Neural progenitor cell (in vitro differentiated cells): Measurements from ENCODE around the gene AUTS2. TPM values are rescaled to one million over a fixed set of nuclear protein-coding genes. Genes with fewer than 3 reads are reported as not detected.
A peak's percentile ranks its signal among the peaks of the same experiment; 100 is the strongest.

Experiments
- DNase-seq: peaks from one replicate; pipeline ENCODE4 v3.0.0-alpha.2; 2016; ENCODE audit warnings: low spot score
- H2AFZ ChIP-seq: fragments of 200-600 bp; sonication (generic); replicated peaks from 2 replicates; pipeline ENCODE4 v1.6.1; 2016; ENCODE audit warnings: antibody characterized with exemption
- H3F3A ChIP-seq: fragments of 200-600 bp; sonication (generic); 2 replicates; pipeline ENCODE4 v1.6.1; 2016; ENCODE audit warnings: antibody characterized with exemption, low read depth
- H3K27ac ChIP-seq: fragments of 200-600 bp; sonication (generic); 2 replicates; pipeline ENCODE4 v1.5.1; 2016; ENCODE audit warnings: mild to moderate bottlenecking
- H3K27me3 ChIP-seq: fragments of 200-600 bp; sonication (generic); 2 replicates; pipeline ENCODE4 v1.6.1; 2016; ENCODE audit warnings: mild to moderate bottlenecking, moderate library complexity
- H3K36me3 ChIP-seq: fragments of 200-600 bp; sonication (generic); 2 replicates; pipeline ENCODE4 v1.5.1; 2016
- H3K4me1 ChIP-seq: fragments of 200-600 bp; sonication (generic); 2 replicates; pipeline ENCODE4 v1.6.1; 2016; ENCODE audit warnings: mixed run types
- H3K4me2 ChIP-seq: fragments of 200-600 bp; sonication (generic); 2 replicates; pipeline ENCODE4 v1.6.1; 2016
- H3K4me3 ChIP-seq: fragments of 200-600 bp; sonication (generic); 2 replicates; pipeline ENCODE4 v1.5.1; 2016
- H3K79me2 ChIP-seq: fragments of 200-600 bp; sonication (generic); 2 replicates; pipeline ENCODE4 v1.6.1; 2016; ENCODE audit warnings: low read depth
- H3K9ac ChIP-seq: fragments of 200-600 bp; sonication (generic); 2 replicates; pipeline ENCODE4 v1.6.1; 2016
- H3K9me3 ChIP-seq: fragments of 200-600 bp; sonication (generic); 2 replicates; pipeline ENCODE4 v1.5.1; 2016; ENCODE audit warnings: low read depth
- H4K20me1 ChIP-seq: fragments of 200-600 bp; sonication (generic); 2 replicates; pipeline ENCODE4 v1.6.1; 2016; ENCODE audit warnings: low read depth
- H3K27ac Mint-ChIP-seq: 3 replicates; pipeline ENCODE4 v1.8.0; 2021; ENCODE audit warnings: mixed read lengths
- H3K27me3 Mint-ChIP-seq: 2 replicates; pipeline ENCODE4 v1.8.0; 2022; ENCODE audit warnings: low read depth, mild to moderate bottlenecking, inconsistent platforms, moderate library complexity, mixed read lengths; ENCODE audit not compliant: insufficient read depth
- H3K36me3 Mint-ChIP-seq: 3 replicates; pipeline ENCODE4 v1.8.0; 2021; ENCODE audit warnings: mixed read lengths
- H3K4me1 Mint-ChIP-seq: 3 replicates; pipeline ENCODE4 v1.8.0; 2021; ENCODE audit warnings: mixed read lengths
- H3K4me3 Mint-ChIP-seq: 3 replicates; pipeline ENCODE4 v1.8.0; 2021; ENCODE audit warnings: mild to moderate bottlenecking, moderate library complexity, mixed read lengths
- H3K9me3 Mint-ChIP-seq: 3 replicates; pipeline ENCODE4 v1.8.0; 2020; ENCODE audit warnings: mixed read lengths
- CTCF ChIP-seq: fragments of 200-600 bp; sonication (generic); IDR thresholded peaks from 2 replicates; pipeline ENCODE4 v1.5.1; 2017; ENCODE audit warnings: antibody characterized with exemption, mild to moderate bottlenecking
- EZH2 ChIP-seq: fragments of 200-600 bp; sonication (generic); IDR thresholded peaks from 2 replicates; pipeline ENCODE4 v1.6.1; 2017; ENCODE audit warnings: antibody characterized with exemption, mild to moderate bottlenecking, moderate library complexity
- EZH2phosphoT487 ChIP-seq: fragments of 200-600 bp; sonication (generic); IDR thresholded peaks from 2 replicates; pipeline ENCODE4 v1.6.1; 2017; ENCODE audit warnings: antibody characterized with exemption
- total RNA-seq: library from RNA; depleted of rRNA; stranded (reverse); fragments of >200 nt; gene quantifications from 2 replicates; pipeline ENCODE4 v1.2.3, GENCODE V29; 2015; ENCODE audit warnings: low replicate concordance

AUTS2 gene
- total RNA-seq, 1 donor from 2014 or later, result 50.0 TPM

DNA sequence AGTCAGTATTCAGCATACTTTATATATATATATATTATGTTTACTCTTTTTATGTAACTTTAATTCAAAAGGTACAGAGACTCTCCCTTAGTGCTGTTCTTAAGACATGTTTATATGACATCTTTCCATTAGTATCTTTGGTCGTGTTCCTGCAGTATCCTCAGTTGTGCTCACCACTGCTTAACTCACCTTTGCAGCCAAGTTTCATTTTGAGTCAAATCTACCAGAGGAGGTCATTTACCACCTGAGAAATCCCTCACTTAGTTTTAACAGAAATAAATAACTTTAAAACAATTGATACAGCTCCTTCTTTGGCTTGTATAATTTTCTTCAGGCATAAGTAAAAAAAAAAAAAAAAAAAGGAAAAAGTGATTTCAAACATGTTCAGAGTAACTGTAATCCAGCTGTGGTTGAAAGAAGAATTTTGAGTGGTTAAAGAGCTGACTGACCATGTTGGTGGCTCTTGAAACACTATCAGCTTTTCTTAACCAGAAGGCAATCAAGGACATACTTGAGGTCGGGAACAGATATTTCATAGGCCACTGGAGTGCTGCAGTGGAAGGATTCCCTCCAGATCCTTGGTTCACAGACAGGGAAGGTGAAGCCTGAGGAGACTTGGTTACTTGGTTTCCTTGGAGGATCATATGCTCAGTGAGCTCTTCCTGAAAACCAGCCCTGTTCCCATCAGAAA is 116.8 kb downstream of the AUTS2 start:
- Histone ChIP-seq H3K9me3 (no peaks in the 10 kb centered on the region), H3K36me3 (no peaks in the 10 kb centered on the region), H3K79me2 (no peaks in the 10 kb centered on the region), H3F3A (no peaks in the 10 kb centered on the region), H3K9ac (no peak overlapping the region), H2AFZ (no peak overlapping the region), H3K4me1 (peaks cover 20% of the 10 kb centered on the region), H3K27me3 (no peaks in the 10 kb centered on the region), H3K4me2 (no peak overlapping the region), H4K20me1 (no peaks in the 10 kb centered on the region), H3K4me3 (no peak overlapping the region), H3K27ac (no peak overlapping the region)
- TF ChIP-seq EZH2 (no peak), CTCF (no peak), EZH2phosphoT487 (no peak)
- Mint-ChIP-seq H3K4me3 (no peak overlapping the region), H3K9me3 (no peaks in the 10 kb centered on the region), H3K27me3 (no peaks in the 10 kb centered on the region), H3K4me1 (peaks cover 31% of the 10 kb centered on the region), H3K27ac (no peak overlapping the region), H3K36me3 (no peaks in the 10 kb centered on the region)
- no peak for DNase-seq

DNA sequence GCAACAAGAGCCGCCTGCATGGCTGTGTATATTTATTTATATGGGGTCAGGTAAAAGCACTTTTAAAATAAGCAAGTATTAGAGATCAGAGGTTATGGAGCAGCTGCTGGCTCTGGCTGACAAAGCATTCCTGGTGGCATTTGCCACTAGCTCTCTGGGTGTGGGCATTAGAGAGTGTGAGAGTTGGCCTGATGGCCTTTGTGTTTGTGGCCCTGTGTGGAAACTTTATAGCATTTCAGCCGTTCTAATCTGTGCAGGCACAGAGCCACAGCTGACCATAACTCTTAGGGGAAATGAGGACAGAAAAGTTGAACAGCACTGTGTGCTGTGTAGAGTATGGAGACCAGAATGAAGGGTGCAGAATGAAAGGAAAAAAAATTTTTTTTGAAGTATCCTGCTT is 118.9 kb downstream of the AUTS2 start:
- H3K9me3 ChIP-seq, result no peaks in the 10 kb centered on the region
- H2AFZ ChIP-seq, result no peak overlapping the region
- no peaks in the 10 kb centered on the region for H3K27me3 Mint-ChIP-seq
- no peak overlapping the region for H3K4me3 Mint-ChIP-seq
- H3K9me3 Mint-ChIP-seq, result no peaks in the 10 kb centered on the region
- no peaks in the 10 kb centered on the region for H3K36me3 ChIP-seq
- no peaks in the 10 kb centered on the region for H3K79me2 ChIP-seq
- H3K36me3 Mint-ChIP-seq, result no peaks in the 10 kb centered on the region
- H3K27ac Mint-ChIP-seq, result no peak overlapping the region
- peaks cover 24% of the 10 kb centered on the region for H3K4me1 Mint-ChIP-seq
- H3K27me3 ChIP-seq, result no peaks in the 10 kb centered on the region
- no peak for TF ChIP-seq EZH2
- no peak for TF ChIP-seq EZH2phosphoT487
- no peak for TF ChIP-seq CTCF
- no peak overlapping the region for H3K9ac ChIP-seq
- H3K4me1 ChIP-seq, result peaks cover 11% of the 10 kb centered on the region
- H4K20me1 ChIP-seq, result no peaks in the 10 kb centered on the region
- no peaks in the 10 kb centered on the region for H3F3A ChIP-seq
- no peak overlapping the region for H3K27ac ChIP-seq
- H3K4me3 ChIP-seq, result no peak overlapping the region
- H3K4me2 ChIP-seq, result no peak overlapping the region
- DNase-seq, result peak; percentile 3

DNA sequence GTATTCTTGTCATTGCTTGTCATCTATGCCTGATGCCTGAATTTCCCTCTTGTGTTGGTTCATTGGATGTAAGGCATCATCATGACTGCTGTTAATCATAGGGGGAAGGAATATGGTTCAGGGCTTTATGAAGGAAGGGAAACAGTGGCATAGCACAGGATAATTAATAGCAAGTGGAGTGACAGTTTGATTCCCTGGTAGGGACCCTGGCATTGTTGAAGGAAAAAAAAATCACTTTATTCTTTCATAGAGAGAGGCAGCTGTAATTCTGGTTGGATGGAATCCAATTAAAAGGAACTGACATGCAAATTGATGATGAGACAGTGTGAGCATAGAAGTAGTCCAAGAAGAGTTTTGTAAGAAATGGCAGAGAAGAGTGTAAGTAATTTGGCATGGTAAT is 121.4 kb downstream of the AUTS2 start:
- Mint-ChIP-seq H3K4me1 (peaks cover 39% of the 10 kb centered on the region), H3K4me3 (no peak overlapping the region), H3K27ac (no peak overlapping the region), H3K36me3 (no peaks in the 10 kb centered on the region), H3K27me3 (no peaks in the 10 kb centered on the region), H3K9me3 (no peaks in the 10 kb centered on the region)
- no peak for TF ChIP-seq CTCF
- no peak for TF ChIP-seq EZH2phosphoT487
- no peak for TF ChIP-seq EZH2
- no peak overlapping the region for H3K27ac ChIP-seq
- no peak overlapping the region for H3K4me2 ChIP-seq
- no peaks in the 10 kb centered on the region for H3K9me3 ChIP-seq
- no peaks in the 10 kb centered on the region for H3K27me3 ChIP-seq
- no peak overlapping the region for H3K9ac ChIP-seq
- H3K79me2 ChIP-seq, result no peaks in the 10 kb centered on the region
- DNase-seq, result no peak
- H3K36me3 ChIP-seq, result no peaks in the 10 kb centered on the region
- H2AFZ ChIP-seq, result no peak overlapping the region
- H3K4me1 ChIP-seq, result peaks cover 11% of the 10 kb centered on the region
- no peaks in the 10 kb centered on the region for H3F3A ChIP-seq
- no peaks in the 10 kb centered on the region for H4K20me1 ChIP-seq
- no peak overlapping the region for H3K4me3 ChIP-seq
